SJCRH30 (cell line): ENCODE results near the gene CT45A1. TPM values are rescaled to one million over a fixed set of nuclear protein-coding genes. Genes with fewer than 3 reads are reported as not detected.

ENCODE experiments used
- total RNA-seq: library from RNA; depleted of rRNA; stranded (reverse); fragments of >200 nt; shearing (Covaris generic); gene quantifications from 2 replicates; pipeline ENCODE4 v1.2.3, GENCODE V29; 2014; rRNA removed

CT45A1 gene
- total RNA-seq, 1 experiment from 2014 or later, result not detected

Other genes with a start within 250 kb of the CT45A1 start
- 12.0 and 13.6 TPM in 2 replicates for gene INTS6L, start 193.0 kb upstream of the CT45A1 start, total RNA-seq
- not detected in 2 replicates for gene CT45A3, start 54.6 kb downstream of the CT45A1 start, total RNA-seq
- gene CT45A5, start 71.9 kb downstream of the CT45A1 start, total RNA-seq, result not detected in 2 replicates
- gene CT45A6, start 89.1 kb downstream of the CT45A1 start, total RNA-seq, result not detected in 2 replicates
- not detected in 2 replicates for gene CT45A2, start 106.4 kb downstream of the CT45A1 start, total RNA-seq
- not detected in 2 replicates for gene CT45A7, start 123.6 kb downstream of the CT45A1 start, total RNA-seq
- not detected in 2 replicates for gene CT45A8, start 140.9 kb downstream of the CT45A1 start, total RNA-seq
- not detected in 2 replicates for gene CT45A9, start 158.2 kb downstream of the CT45A1 start, total RNA-seq
- gene CT45A10, start 179.8 kb downstream of the CT45A1 start, total RNA-seq, result not detected in 2 replicates
- 0.08 TPM in 1 of 2 replicates, not detected in the other for gene SAGE1, start 180.1 kb downstream of the CT45A1 start, total RNA-seq